LHCN-M2 (cell line): Measurements from ENCODE around the gene STKLD1. TPM values are rescaled to one million over a fixed set of nuclear protein-coding genes. Genes with fewer than 3 reads are reported as not detected.
"Not testable (repeated sequence)": the region's sequence is repeated elsewhere in the genome, so short reads cannot be mapped to it uniquely, and the experiment has no call there.

Experiments
- DNase-seq: peaks from one replicate; pipeline ENCODE4 v3.0.0-alpha.2; 2012; ENCODE audit warnings: low read depth
- polyA plus RNA-seq: library from polyadenylated mRNA; unstranded; fragments of >200 nt; gene quantifications from one replicate; pipeline ENCODE4 v1.2.1, GENCODE V29; 2012; ENCODE audit warnings: missing spikeins
- total RNA-seq: library from RNA; depleted of rRNA; stranded (reverse); fragments of >200 nt; gene quantifications from 2 replicates; pipeline ENCODE4 v1.2.3, GENCODE V29; 2014; rRNA removed

Gene STKLD1
- 0.45 and 1.4 TPM in 2 replicates for total RNA-seq
- 2.3 TPM for polyA plus RNA-seq

- peak; percentile 94 for DNase-seq
Measured at GRCh38 chr9:133375724-133376654, at the start of gene STKLD1, which contains the start of gene SURF4. Gene STKLD1, plus strand, starts transcription at chr9:133376366. Its CDS starts 108 bp downstream, at chr9:133376474. Gene SURF4, minus strand, starts transcription at chr9:133376060. Its CDS starts 91 bp downstream, at chr9:133375969.

GRCh38 chr9:133327021-133327420 lies 49.1 kb upstream of the STKLD1 start:
- not testable (repeated sequence) for DNase-seq

- no peak for DNase-seq
Measured at GRCh38 chr9:133327834-133328484, 48.2 kb upstream of the STKLD1 start.

GRCh38 chr9:133329306-133330156 lies 46.6 kb upstream of the STKLD1 start:
- DNase-seq, result peak; percentile 14

- DNase-seq, result no peak
Measured at GRCh38 chr9:133331221-133331620, 44.9 kb upstream of the STKLD1 start.

GRCh38 chr9:133331641-133332380 lies 44.4 kb upstream of the STKLD1 start:
- DNase-seq, result no peak

- DNase-seq, result no peak
Measured at GRCh38 chr9:133332381-133332730, 43.8 kb upstream of the STKLD1 start.

GRCh38 chr9:133333011-133333410 lies 43.2 kb upstream of the STKLD1 start:
- DNase-seq, result no peak

GRCh38 chr9:133333566-133333965 lies 42.6 kb upstream of the STKLD1 start:
- DNase-seq, result no peak

- no peak for DNase-seq
Measured at GRCh38 chr9:133334161-133334560, 42.0 kb upstream of the STKLD1 start.

GRCh38 chr9:133334888-133335287 lies 41.3 kb upstream of the STKLD1 start:
- DNase-seq, result not testable (repeated sequence)

GRCh38 chr9:133335924-133336811 lies 40.0 kb upstream of the STKLD1 start, which contains the start of gene SURF6:
Gene SURF6, minus strand, starts transcription at chr9:133336188. Its CDS starts 56 bp downstream, at chr9:133336132.
- DNase-seq, result peak; percentile 86

- DNase-seq, result no peak
Measured at GRCh38 chr9:133339641-133340040, 36.5 kb upstream of the STKLD1 start.

- DNase-seq, result no peak
Measured at GRCh38 chr9:133340256-133340655, 35.9 kb upstream of the STKLD1 start.

- no peak for DNase-seq
Measured at GRCh38 chr9:133340916-133341315, 35.2 kb upstream of the STKLD1 start.

GRCh38 chr9:133341369-133342068 lies 34.6 kb upstream of the STKLD1 start:
- no peak for DNase-seq

- DNase-seq, result no peak
Measured at GRCh38 chr9:133342069-133342406, 34.1 kb upstream of the STKLD1 start.

GRCh38 chr9:133342570-133342969 lies 33.6 kb upstream of the STKLD1 start:
- no peak for DNase-seq

- DNase-seq, result no peak
Measured at GRCh38 chr9:133344071-133344470, 32.1 kb upstream of the STKLD1 start.
